OCI-LY3 (cell line): ENCODE results near the gene BTRC.

ENCODE experiments used
- CTCF ChIP-seq: fragments of 200-600, 300-600 bp; sonication (generic); IDR thresholded peaks from 2 replicates; pipeline ENCODE4 v1.5.1; 2014; ENCODE audit warnings: antibody characterized with exemption, low read length, low read depth
- EZH2phosphoT487 ChIP-seq: fragments of 200-600 bp; shearing (Covaris generic); IDR thresholded peaks from 2 replicates; pipeline ENCODE4 v1.6.1; 2018; ENCODE audit warnings: antibody characterized with exemption, mixed run types, low read depth

- TF ChIP-seq CTCF, result no peak
- TF ChIP-seq EZH2phosphoT487, result no peak
These were observed 100.1 kb downstream of the BTRC start for GRCh38 chr10:101453791-101454718.
